22Rv1 (cell line): Measurements from ENCODE around the gene KCNIP4.

Experiments used
- CTCF ChIP-seq: fragments of 450-650 bp; IDR thresholded peaks from 2 replicates; pipeline ENCODE4 v1.5.1; 2017; ENCODE audit warnings: mild to moderate bottlenecking
- ZFX ChIP-seq: fragments of 450-650 bp; IDR thresholded peaks from 2 replicates; pipeline ENCODE4 v1.6.1; 2017; ENCODE audit warnings: antibody characterized with exemption, borderline replicate concordance

GRCh38 chr4:20987191-20987590 is 961.4 kb downstream of the KCNIP4 start:
- no peak for TF ChIP-seq CTCF
- TF ChIP-seq ZFX, result no peak
